Fibroblast of mammary gland (primary cell): ENCODE results near the gene CCDC148.

Experiments used
- DNase-seq: peaks from one replicate; pipeline ENCODE4 v3.0.0-alpha.2; 2010; ENCODE audit warnings: low read depth
- H3K4me3 ChIP-seq: 2 replicates; pipeline ENCODE4 v1.5.1; 2011; ENCODE audit warnings: low read depth, mild to moderate bottlenecking, low read length, moderate library complexity; ENCODE audit not compliant: control insufficient read depth
- CTCF ChIP-seq: conservative IDR thresholded peaks from 2 replicates; pipeline ENCODE4 v1.5.1; 2011; ENCODE audit warnings: low read depth, low read length, inconsistent platforms; ENCODE audit not compliant: control insufficient read depth, insufficient read depth

CCDC148 gene

GRCh38 chr2:158499383-158499782 is 42.8 kb upstream of the CCDC148 start:
- TF ChIP-seq CTCF = no peak
- no peak for DNase-seq
- H3K4me3 ChIP-seq = no peak overlapping the region

- DNase-seq = no peak
- no peak for TF ChIP-seq CTCF
- H3K4me3 ChIP-seq = no peak overlapping the region
These were observed 42.2 kb upstream of the CCDC148 start for GRCh38 chr2:158498749-158499136.

GRCh38 chr2:158498043-158498748 is 41.6 kb upstream of the CCDC148 start:
- H3K4me3 ChIP-seq = no peak overlapping the region
- TF ChIP-seq CTCF = no peak
- DNase-seq = no peak

- DNase-seq = peak; percentile 50
- TF ChIP-seq CTCF = no peak
- no peak overlapping the region for H3K4me3 ChIP-seq
These were observed 40.9 kb upstream of the CCDC148 start for GRCh38 chr2:158497486-158497885.

GRCh38 chr2:158496986-158497385 is 40.4 kb upstream of the CCDC148 start:
- no peak for TF ChIP-seq CTCF
- no peak overlapping the region for H3K4me3 ChIP-seq
- DNase-seq = no peak

GRCh38 chr2:158495175-158495574 is 38.6 kb upstream of the CCDC148 start:
- H3K4me3 ChIP-seq = no peak overlapping the region
- peak; percentile 44 for DNase-seq
- no peak for TF ChIP-seq CTCF

GRCh38 chr2:158493458-158493857 is 36.9 kb upstream of the CCDC148 start:
- DNase-seq = no peak
- no peak for TF ChIP-seq CTCF
- H3K4me3 ChIP-seq = no peak overlapping the region
